ENCODE results near the gene BMP8A. TPM values are rescaled to one million over a fixed set of nuclear protein-coding genes. Genes with fewer than 3 reads are reported as not detected.
"Not testable (repeated sequence)": the region's sequence is repeated elsewhere in the genome, so short reads cannot be mapped to it uniquely, and the experiment has no call there.

The BMP8A gene, protein sequence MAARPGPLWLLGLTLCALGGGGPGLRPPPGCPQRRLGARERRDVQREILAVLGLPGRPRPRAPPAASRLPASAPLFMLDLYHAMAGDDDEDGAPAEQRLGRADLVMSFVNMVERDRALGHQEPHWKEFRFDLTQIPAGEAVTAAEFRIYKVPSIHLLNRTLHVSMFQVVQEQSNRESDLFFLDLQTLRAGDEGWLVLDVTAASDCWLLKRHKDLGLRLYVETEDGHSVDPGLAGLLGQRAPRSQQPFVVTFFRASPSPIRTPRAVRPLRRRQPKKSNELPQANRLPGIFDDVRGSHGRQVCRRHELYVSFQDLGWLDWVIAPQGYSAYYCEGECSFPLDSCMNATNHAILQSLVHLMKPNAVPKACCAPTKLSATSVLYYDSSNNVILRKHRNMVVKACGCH
- total RNA-seq: 2.9 TPM

- Histone ChIP-seq H3K4me3 (peak within 1 kb of the TSS; percentile 44 to 49), H3K27me3 (no peaks in the 10 kb centered on the region), H3K4me1 (peaks cover 10% of the 10 kb centered on the region), H3K27ac (no peak within 1 kb of the TSS), H3K36me3 (peaks cover 0 to 10% of the 10 kb centered on the region in 2 donors), H3K9me3 (no peaks in the 10 kb centered on the region)
- no peak for DNase-seq (ENCODE audit: extremely low spot score in 2 of 2)
- TF ChIP-seq, protein P1, sequence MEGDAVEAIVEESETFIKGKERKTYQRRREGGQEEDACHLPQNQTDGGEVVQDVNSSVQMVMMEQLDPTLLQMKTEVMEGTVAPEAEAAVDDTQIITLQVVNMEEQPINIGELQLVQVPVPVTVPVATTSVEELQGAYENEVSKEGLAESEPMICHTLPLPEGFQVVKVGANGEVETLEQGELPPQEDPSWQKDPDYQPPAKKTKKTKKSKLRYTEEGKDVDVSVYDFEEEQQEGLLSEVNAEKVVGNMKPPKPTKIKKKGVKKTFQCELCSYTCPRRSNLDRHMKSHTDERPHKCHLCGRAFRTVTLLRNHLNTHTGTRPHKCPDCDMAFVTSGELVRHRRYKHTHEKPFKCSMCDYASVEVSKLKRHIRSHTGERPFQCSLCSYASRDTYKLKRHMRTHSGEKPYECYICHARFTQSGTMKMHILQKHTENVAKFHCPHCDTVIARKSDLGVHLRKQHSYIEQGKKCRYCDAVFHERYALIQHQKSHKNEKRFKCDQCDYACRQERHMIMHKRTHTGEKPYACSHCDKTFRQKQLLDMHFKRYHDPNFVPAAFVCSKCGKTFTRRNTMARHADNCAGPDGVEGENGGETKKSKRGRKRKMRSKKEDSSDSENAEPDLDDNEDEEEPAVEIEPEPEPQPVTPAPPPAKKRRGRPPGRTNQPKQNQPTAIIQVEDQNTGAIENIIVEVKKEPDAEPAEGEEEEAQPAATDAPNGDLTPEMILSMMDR (IDR thresholded peaks at IDR 0.05): no peak
- TF ChIP-seq POLR2AphosphoS5 (IDR thresholded peaks at IDR 0.05; ENCODE audit: insufficient read depth in 1 of 2, low read depth in 1 of 2) (no peak), POLR2A (IDR thresholded peaks at IDR 0.05) (no peak)
- intact Hi-C loops (cut with DNase I): no loop called here
Observed at GRCh38 chr1:39491146-39491921, at the start of gene BMP8A. Gene BMP8A (plus strand): TSS chr1:39491636. CDS start chr1:39491992, 356 bp downstream.

DNA sequence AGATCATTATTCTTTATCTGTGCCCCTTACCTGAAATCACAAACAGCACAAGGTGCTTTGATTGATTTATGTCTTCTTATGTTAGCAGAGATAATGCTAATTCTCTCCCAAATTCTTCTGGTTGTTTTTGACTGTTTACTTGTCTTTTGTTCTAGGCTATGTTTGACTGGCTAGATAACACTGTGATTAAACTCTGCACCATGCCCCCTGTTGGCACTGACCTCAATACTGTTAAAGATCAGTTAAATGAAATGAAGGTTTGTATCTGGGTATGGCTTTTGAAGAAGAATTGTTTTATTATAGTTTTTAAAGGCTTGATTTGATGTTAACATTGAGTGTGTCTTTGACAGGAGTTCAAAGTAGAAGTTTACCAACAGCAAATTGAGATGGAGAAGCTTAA lies 49.6 kb upstream of the BMP8A start:
- Histone ChIP-seq H3K4me1 (no peaks in the 10 kb centered on the region), H3K9me3 (no peaks in the 10 kb centered on the region), H3K27ac (no peak overlapping the region), H3K4me3 (no peak overlapping the region), H3K27me3 (no peaks in the 10 kb centered on the region), H3K36me3 (peaks cover 20 to 88% of the 10 kb centered on the region in 2 donors)
- DNase-seq (ENCODE audit: extremely low spot score in 2 of 2): no peak
- TF ChIP-seq POLR2A (IDR thresholded peaks at IDR 0.05) (no peak), POLR2AphosphoS5 (IDR thresholded peaks at IDR 0.05; ENCODE audit: insufficient read depth in 1 of 2, low read depth in 1 of 2) (no peak)
- TF ChIP-seq, protein P1 (IDR thresholded peaks at IDR 0.05): no peak
- intact Hi-C loops (cut with DNase I): no loop called here

DNA sequence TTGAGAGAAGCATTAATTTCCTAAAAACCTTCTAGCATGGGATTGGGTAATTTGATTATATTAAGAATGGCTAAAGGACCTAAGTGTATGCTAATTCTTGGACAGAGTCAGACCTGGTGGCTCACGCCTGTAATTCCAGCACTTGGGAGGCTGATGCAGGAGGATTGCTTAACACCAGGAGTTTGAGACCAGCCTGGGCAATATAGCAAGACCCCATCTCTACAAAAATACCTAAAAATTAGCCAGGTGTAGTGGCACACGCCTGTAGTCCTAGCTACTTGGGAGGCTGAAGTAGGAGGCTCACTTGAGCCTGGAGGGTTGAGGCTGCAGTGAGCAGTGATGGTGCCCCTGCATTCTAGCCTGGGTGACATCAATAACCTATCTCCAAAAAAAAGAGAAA lies 45.9 kb upstream of the BMP8A start:
- Histone ChIP-seq H3K9me3 (no peaks in the 10 kb centered on the region), H3K27ac (no peak overlapping the region), H3K4me3 (no peak overlapping the region), H3K4me1 (no peaks in the 10 kb centered on the region), H3K36me3 (peaks cover 28 to 93% of the 10 kb centered on the region in 2 donors), H3K27me3 (no peaks in the 10 kb centered on the region)
- TF ChIP-seq POLR2A (IDR thresholded peaks at IDR 0.05) (no peak), POLR2AphosphoS5 (IDR thresholded peaks at IDR 0.05; ENCODE audit: insufficient read depth in 1 of 2, low read depth in 1 of 2) (no peak)
- TF ChIP-seq, protein P1 (IDR thresholded peaks at IDR 0.05): no peak
- intact Hi-C loops (cut with DNase I): no loop called here
- DNase-seq (ENCODE audit: extremely low spot score in 2 of 2): no peak

- no peak overlapping the region for H3K27ac ChIP-seq
- no peak for DNase-seq (ENCODE audit: extremely low spot score in 2 of 2)
Observed at GRCh38 chr1:39446986-39447567, 44.4 kb upstream of the BMP8A start.

DNA sequence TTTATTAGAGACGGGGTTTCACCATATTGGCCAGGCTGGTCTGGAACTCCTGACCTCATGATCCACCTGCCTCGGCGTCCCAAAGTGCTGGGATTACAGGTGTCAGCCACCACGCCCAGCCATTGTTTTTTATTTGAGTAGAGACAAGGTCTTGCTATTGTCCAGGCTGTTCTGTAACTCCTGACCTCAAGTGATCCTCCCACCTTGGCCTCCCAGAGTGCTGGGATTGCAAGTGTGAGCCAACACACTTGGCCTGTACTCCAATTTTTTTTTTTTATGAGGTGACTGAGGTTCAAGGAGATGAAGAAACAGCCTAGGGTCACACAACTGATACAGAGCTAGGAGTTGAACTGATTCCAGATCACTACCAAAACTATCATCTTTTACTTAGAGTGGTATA lies 41.4 kb upstream of the BMP8A start:
- H3K36me3 ChIP-seq: peaks cover 10 to 92% of the 10 kb centered on the region in 2 donors
- H3K4me1 ChIP-seq; H3K4me3 ChIP-seq; DNase-seq (ENCODE audit: extremely low spot score in 2 of 2); H3K27me3 ChIP-seq; intact Hi-C loops (cut with DNase I); H3K27ac ChIP-seq; H3K9me3 ChIP-seq: not testable (repeated sequence)

More at GRCh38 chr1:39446986-39447567, 44.4 kb upstream of the BMP8A start:
- no peaks in the 10 kb centered on the region for H3K27me3 ChIP-seq
- no peak overlapping the region for H3K4me3 ChIP-seq
- H3K9me3 ChIP-seq: no peaks in the 10 kb centered on the region
- intact Hi-C loops (cut with DNase I): no loop called here
- TF ChIP-seq, protein P1 (IDR thresholded peaks at IDR 0.05): no peak
- TF ChIP-seq POLR2A (IDR thresholded peaks at IDR 0.05): no peak
- TF ChIP-seq POLR2AphosphoS5 (IDR thresholded peaks at IDR 0.05; ENCODE audit: insufficient read depth in 1 of 2, low read depth in 1 of 2): no peak
- H3K36me3 ChIP-seq: peaks cover 28 to 92% of the 10 kb centered on the region in 2 donors
- H3K4me1 ChIP-seq: no peaks in the 10 kb centered on the region
